ENCODE data around the gene FGGY. TPM values are rescaled to one million over a fixed set of nuclear protein-coding genes. Genes with fewer than 3 reads are reported as not detected.
"Not testable (repeated sequence)": the region's sequence is repeated elsewhere in the genome, so short reads cannot be mapped to it uniquely, and the experiment has no call there.

Gene FGGY
- total and polyA plus RNA-seq, 2 donors (not counting 3 experiments of a cell fraction or from before 2014, with no cell fraction given) = 5.6 to 6.4 TPM

- no TSS peak for BruUV-seq (replicated peaks)
- Histone ChIP-seq H3K4me2 (ENCODE audit: insufficient read depth, low read length) (no peak overlapping the region), H3K27ac (ENCODE audit: insufficient read depth, low read depth, low read length) (no peak overlapping the region), H3K27me3 (ENCODE audit: control insufficient read depth in 2 of 2, insufficient read depth in 2 of 2, low read length in 2 of 2) (no peaks in the 10 kb centered on the region), H3K9me1 (replicated peaks; ENCODE audit: control insufficient read depth, extremely low read depth, insufficient read depth, low read length) (no peaks in the 10 kb centered on the region), H4K20me1 (replicated peaks; ENCODE audit: control insufficient read depth, extremely low read depth, insufficient read depth, low read length) (no peaks in the 10 kb centered on the region), H3K4me3 (replicated peaks in 1 of 3; ENCODE audit: insufficient read depth in 1 of 3, low read depth in 1 of 3, low read length in 3 of 3) (no peak overlapping the region), H3K9ac (replicated peaks; ENCODE audit: extremely low read depth, insufficient read depth, low read length) (no peak overlapping the region), H2AFZ (ENCODE audit: low read depth, low read length) (no peak overlapping the region), H3K9me3 (replicated peaks; ENCODE audit: control insufficient read depth, insufficient read depth, low read length) (no peaks in the 10 kb centered on the region), H3K4me1 (ENCODE audit: control insufficient read depth, extremely low read depth, insufficient read depth, low read length) (no peaks in the 10 kb centered on the region), H3K79me2 (ENCODE audit: control insufficient read depth, insufficient read depth, low read length) (no peaks in the 10 kb centered on the region), H3K36me3 (ENCODE audit: control insufficient read depth in 2 of 2, extremely low read depth in 1 of 2, insufficient read depth in 2 of 2, low read length in 2 of 2) (no peaks in the 10 kb centered on the region)
- ChIA-PET POLR2A (no interaction called here), CTCF (no interaction called here)
- dilution Hi-C loops (cut with MboI; ENCODE audit: extremely low pct_ligation_motif_present, low sequenced_read_pairs) (no loop called here), intact Hi-C loops (cut with micrococcal nuclease) (no loop called here)
- TF ChIP-seq MYC (IDR thresholded peaks at IDR 0.05; ENCODE audit: low read depth, low read length) (no peak), POLR2A (IDR thresholded peaks at IDR 0.05; ENCODE audit: low read depth, low read length) (no peak), GATA2 (IDR thresholded peaks at IDR 0.05; ENCODE audit: insufficient read depth, insufficient read length, low read depth, low read length) (no peak)
- no peak for DNase-seq (ENCODE audit: low read depth, low spot score)
- no peak for FAIRE-seq
Measured at GRCh38 chr1:59249396-59250137, 47.3 kb upstream of the FGGY start.

DNA sequence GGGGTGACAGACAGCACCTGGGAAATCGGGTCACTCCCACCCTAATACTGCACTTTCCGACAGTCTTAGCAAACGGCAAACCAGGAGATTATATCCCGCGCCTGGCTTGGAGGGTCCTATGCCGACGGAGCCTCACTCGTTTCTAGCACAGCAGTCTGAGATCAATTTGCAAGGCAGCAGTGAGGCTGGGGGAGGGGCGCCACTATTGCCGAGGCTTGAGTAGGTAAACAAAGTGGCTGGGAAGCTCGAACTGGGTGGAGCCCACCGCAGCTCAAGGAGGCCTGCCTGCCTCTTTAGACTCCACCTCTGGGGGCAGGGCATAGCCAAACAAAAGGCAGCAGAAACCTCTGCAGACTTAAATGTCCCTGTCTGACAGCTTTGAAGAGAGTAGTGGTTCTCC, 45.8 kb upstream of the FGGY start:
- H3K27ac ChIP-seq (ENCODE audit: insufficient read depth, low read depth, low read length); FAIRE-seq; H2AFZ ChIP-seq (ENCODE audit: low read depth, low read length); dilution Hi-C loops (cut with MboI; ENCODE audit: extremely low pct_ligation_motif_present, low sequenced_read_pairs); H4K20me1 ChIP-seq (replicated peaks; ENCODE audit: control insufficient read depth, extremely low read depth, insufficient read depth, low read length); H3K9me1 ChIP-seq (replicated peaks; ENCODE audit: control insufficient read depth, extremely low read depth, insufficient read depth, low read length); H3K4me2 ChIP-seq (ENCODE audit: insufficient read depth, low read length); BruUV-seq (replicated peaks); H3K9ac ChIP-seq (replicated peaks; ENCODE audit: extremely low read depth, insufficient read depth, low read length); H3K4me3 ChIP-seq (replicated peaks in 1 of 3; ENCODE audit: insufficient read depth in 1 of 3, low read depth in 1 of 3, low read length in 3 of 3); intact Hi-C loops (cut with micrococcal nuclease); H3K27me3 ChIP-seq (ENCODE audit: control insufficient read depth in 2 of 2, insufficient read depth in 2 of 2, low read length in 2 of 2); DNase-seq (ENCODE audit: low read depth, low spot score); CTCF ChIA-PET; POLR2A ChIA-PET; H3K4me1 ChIP-seq (ENCODE audit: control insufficient read depth, extremely low read depth, insufficient read depth, low read length); H3K36me3 ChIP-seq (ENCODE audit: control insufficient read depth in 2 of 2, extremely low read depth in 1 of 2, insufficient read depth in 2 of 2, low read length in 2 of 2); H3K9me3 ChIP-seq (replicated peaks; ENCODE audit: control insufficient read depth, insufficient read depth, low read length); H3K79me2 ChIP-seq (ENCODE audit: control insufficient read depth, insufficient read depth, low read length): not testable (repeated sequence)

- intact Hi-C loops (cut with micrococcal nuclease); H3K36me3 ChIP-seq (ENCODE audit: control insufficient read depth in 2 of 2, extremely low read depth in 1 of 2, insufficient read depth in 2 of 2, low read length in 2 of 2); H4K20me1 ChIP-seq (replicated peaks; ENCODE audit: control insufficient read depth, extremely low read depth, insufficient read depth, low read length); H3K4me2 ChIP-seq (ENCODE audit: insufficient read depth, low read length); H3K4me3 ChIP-seq (replicated peaks in 1 of 3; ENCODE audit: insufficient read depth in 1 of 3, low read depth in 1 of 3, low read length in 3 of 3); POLR2A ChIA-PET; H3K9me1 ChIP-seq (replicated peaks; ENCODE audit: control insufficient read depth, extremely low read depth, insufficient read depth, low read length); H3K27me3 ChIP-seq (ENCODE audit: control insufficient read depth in 2 of 2, insufficient read depth in 2 of 2, low read length in 2 of 2); DNase-seq (ENCODE audit: low read depth, low spot score); H3K27ac ChIP-seq (ENCODE audit: insufficient read depth, low read depth, low read length); H3K4me1 ChIP-seq (ENCODE audit: control insufficient read depth, extremely low read depth, insufficient read depth, low read length); H3K9me3 ChIP-seq (replicated peaks; ENCODE audit: control insufficient read depth, insufficient read depth, low read length); BruUV-seq (replicated peaks); FAIRE-seq; H3K79me2 ChIP-seq (ENCODE audit: control insufficient read depth, insufficient read depth, low read length); CTCF ChIA-PET; H2AFZ ChIP-seq (ENCODE audit: low read depth, low read length); H3K9ac ChIP-seq (replicated peaks; ENCODE audit: extremely low read depth, insufficient read depth, low read length); dilution Hi-C loops (cut with MboI; ENCODE audit: extremely low pct_ligation_motif_present, low sequenced_read_pairs): not testable (repeated sequence)
Measured at GRCh38 chr1:59256429-59256828, 40.5 kb upstream of the FGGY start.

All from endothelial cell of umbilical vein (primary cell).